Left lobe of liver (tissue), 2 donors: ENCODE results near the gene TLK1. TPM values are rescaled to one million over a fixed set of nuclear protein-coding genes. Genes with fewer than 3 reads are reported as not detected.
"Not testable (repeated sequence)": the region's sequence is repeated elsewhere in the genome, so short reads cannot be mapped to it uniquely, and the experiment has no call there.

Experiments
- ATAC-seq: fragments of 200-7000 bp; cut with Tn5 transposase; one replicate; pipeline ENCODE4 v1.9.1; 2020; ENCODE audit warnings: mild to moderate bottlenecking, moderate library complexity
- DNase-seq: peaks from one replicate; pipeline ENCODE4 v3.0.0-alpha.2; 2020; ENCODE audit warnings: low spot score
- total RNA-seq: library from RNA; stranded (reverse); gene quantifications from one replicate; pipeline ENCODE4 v1.2.1, GENCODE V29; 2021
- donor health status: DM: no; HTN: no; CAD: no; lungs with moderate emphysema.
- donor health status: DM: no; HTN: yes; CAD: no.

TLK1 gene
- total RNA-seq, 1 donor from 2014 or later: 35.7 TPM

GRCh38 chr2:171146633-171147032 is 14.1 kb downstream of the TLK1 start:
- ATAC-seq (no peak), DNase-seq (no peak)

DNA sequence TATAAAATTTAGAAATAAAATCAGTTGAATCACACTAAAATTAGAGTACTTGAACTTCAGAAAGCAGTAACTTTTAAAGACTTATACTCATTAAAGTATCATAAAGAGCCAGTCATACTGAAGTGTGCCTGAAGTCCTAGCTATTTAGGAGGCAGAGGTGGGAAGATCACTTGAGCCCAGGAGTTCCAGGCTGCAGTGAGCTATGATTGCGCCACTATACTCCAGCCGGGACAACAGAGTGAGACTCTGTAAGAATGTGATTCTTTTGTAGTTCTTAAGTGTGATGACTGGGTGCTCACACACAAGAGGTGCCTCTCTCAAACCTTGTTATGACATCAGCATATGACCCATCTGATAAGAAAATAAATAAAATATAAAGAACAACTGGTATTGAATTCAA is 14.6 kb downstream of the TLK1 start:
- ATAC-seq: no peak

DNA sequence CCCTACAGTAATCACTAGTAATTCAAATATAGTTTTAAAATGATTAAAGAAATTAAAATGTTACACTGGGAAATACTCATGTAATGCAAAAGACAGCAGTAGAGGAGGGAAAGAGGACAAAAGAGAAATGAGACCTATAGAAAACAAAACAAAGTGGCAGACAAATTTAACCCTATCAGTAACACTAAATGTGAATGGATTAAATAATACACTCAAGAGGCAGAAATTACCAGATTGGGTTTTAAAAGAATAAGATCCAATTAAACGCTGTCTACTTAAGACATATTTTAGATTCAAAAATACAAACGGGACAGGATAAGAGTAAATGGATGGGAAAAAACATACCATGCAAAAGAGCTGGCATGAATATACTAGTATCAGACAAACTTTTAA is 17.0 kb downstream of the TLK1 start:
- ATAC-seq (no peak), DNase-seq (no peak)

More for the DNA sequence above, 14.6 kb downstream of the TLK1 start:
- no peak for DNase-seq

DNA sequence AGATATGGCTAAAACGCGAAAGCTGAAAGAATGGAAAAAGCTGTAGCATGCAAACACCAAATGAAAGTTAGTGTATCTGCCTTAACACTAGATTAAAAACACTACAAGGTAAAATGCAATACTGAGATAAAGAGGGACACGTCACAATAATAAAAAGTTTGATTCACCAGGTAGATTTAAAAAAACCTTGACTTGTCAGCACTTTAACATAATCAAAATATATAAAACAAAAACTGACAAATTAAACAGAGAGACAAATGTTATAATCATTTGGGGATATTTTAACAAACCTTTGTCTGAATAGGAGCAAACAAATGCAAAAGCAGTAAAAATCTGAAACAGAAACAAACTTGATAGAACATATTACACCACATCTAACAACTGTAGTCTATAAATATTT is 18.3 kb downstream of the TLK1 start:
- ATAC-seq: no peak
- DNase-seq: no peak

DNA sequence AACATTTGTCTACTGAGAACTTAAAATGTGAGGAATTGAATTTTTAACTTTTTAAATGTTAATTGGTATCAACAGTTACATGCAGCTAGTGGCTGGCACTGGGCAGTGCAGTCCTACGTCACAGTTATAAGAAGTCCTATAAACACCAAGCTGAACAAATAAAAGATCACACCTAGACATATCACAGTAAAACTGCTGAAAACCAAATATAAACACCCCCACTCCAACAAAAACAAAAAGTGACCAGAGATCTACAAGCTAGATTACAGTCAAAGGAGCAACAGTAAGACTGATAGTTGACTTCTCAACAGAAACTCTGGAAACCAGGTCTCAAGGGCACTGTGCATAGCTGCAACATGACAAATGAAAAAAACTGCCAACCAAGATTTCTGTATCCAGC is 19.4 kb downstream of the TLK1 start:
- no peak for DNase-seq
- peak; percentile 58 for ATAC-seq

GRCh38 chr2:171139860-171140259 is 20.8 kb downstream of the TLK1 start:
- DNase-seq (no peak), ATAC-seq (no peak)

GRCh38 chr2:171136024-171136423 is 24.7 kb downstream of the TLK1 start:
- ATAC-seq (no peak), DNase-seq (no peak)

GRCh38 chr2:171134624-171135230 is 26.0 kb downstream of the TLK1 start:
- no peak for ATAC-seq

GRCh38 chr2:171132086-171132485 is 28.6 kb downstream of the TLK1 start:
- no peak for ATAC-seq
- no peak for DNase-seq

More at GRCh38 chr2:171134624-171135230, 26.0 kb downstream of the TLK1 start:
- no peak for DNase-seq

GRCh38 chr2:171128461-171128860 is 32.2 kb downstream of the TLK1 start:
- ATAC-seq (no peak), DNase-seq (no peak)

- ATAC-seq (peak; percentile 48), DNase-seq (no peak)
These were observed 36.2 kb downstream of the TLK1 start for GRCh38 chr2:171124541-171124940.

- ATAC-seq: no peak
- no peak for DNase-seq
These were observed 51.1 kb downstream of the TLK1 start for GRCh38 chr2:171109571-171109970.

- no peak for DNase-seq
- no peak for ATAC-seq
These were observed 51.7 kb downstream of the TLK1 start for GRCh38 chr2:171109020-171109419.

DNA sequence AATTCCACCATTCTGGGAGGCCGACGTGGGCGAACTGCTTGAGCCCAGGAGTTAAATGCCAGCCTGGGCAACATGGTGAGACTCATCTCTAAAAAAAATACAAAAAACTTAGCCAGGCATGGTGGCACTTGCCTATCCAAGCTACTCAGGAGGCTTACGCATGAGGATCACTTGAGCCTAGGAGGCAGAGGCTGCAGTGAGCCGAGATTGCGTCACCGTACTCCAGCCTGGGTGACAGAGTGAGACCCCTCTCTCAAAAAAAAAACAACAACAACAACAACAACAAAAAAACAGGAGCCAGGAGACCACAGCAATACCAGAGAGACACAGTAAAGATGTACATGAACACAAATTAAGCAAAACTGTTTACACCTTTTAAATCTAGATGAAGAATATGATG is 52.9 kb downstream of the TLK1 start:
- ATAC-seq (no peak), DNase-seq (no peak)

GRCh38 chr2:171104379-171104778 is 56.3 kb downstream of the TLK1 start:
- no peak for ATAC-seq
- DNase-seq: no peak

- no peak for DNase-seq
- no peak for ATAC-seq
These were observed 57.9 kb downstream of the TLK1 start for GRCh38 chr2:171102802-171103201.

DNA sequence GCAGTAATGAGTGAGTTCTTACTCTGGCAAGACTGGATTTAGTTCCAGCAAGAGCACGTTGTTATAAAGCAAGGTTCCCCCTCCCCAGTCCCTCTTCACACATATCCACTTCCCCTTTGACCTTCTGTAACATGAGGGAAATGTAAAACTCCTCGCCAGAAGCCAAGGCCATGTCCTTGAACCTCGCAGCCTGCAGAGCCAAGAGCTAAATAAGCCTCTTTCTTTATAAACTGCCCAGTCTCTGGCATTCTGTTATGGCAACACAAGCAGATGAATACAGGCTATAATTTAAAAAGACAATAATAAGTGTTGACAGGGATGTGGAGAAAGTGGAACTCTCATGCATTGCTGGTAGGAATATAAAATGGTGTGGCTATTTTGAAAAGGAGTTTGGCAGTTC is 60.3 kb downstream of the TLK1 start:
- DNase-seq (no peak), ATAC-seq (no peak)

GRCh38 chr2:171098607-171099006 is 62.1 kb downstream of the TLK1 start:
- DNase-seq (no peak), ATAC-seq (no peak)

GRCh38 chr2:171095014-171095582 is 65.6 kb downstream of the TLK1 start:
- ATAC-seq: no peak

GRCh38 chr2:171091517-171091916 is 69.2 kb downstream of the TLK1 start:
- ATAC-seq, DNase-seq: not testable (repeated sequence)

More at GRCh38 chr2:171095014-171095582, 65.6 kb downstream of the TLK1 start:
- no peak for DNase-seq

DNA sequence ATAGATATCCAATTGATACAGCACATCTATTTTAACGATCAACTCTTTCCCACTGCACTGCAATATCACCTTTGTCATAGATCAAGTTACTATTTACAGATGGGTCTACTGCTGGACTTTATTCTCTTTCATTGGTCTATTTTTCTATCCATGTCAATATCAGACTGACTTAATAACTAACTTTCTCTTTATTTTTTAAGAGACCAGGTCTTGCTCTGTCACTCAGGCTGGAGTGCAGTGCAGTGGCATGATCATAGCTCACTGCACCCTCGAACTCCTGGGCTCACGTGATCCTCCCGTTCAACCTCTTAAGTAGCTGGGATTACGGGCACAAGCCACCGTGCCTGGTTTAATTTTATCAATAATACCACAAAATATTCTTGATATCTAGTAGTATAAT is 71.2 kb downstream of the TLK1 start:
- DNase-seq (peak; percentile 58), ATAC-seq (peak; percentile 78)

- DNase-seq (no peak), ATAC-seq (no peak)
These were observed 72.4 kb downstream of the TLK1 start for GRCh38 chr2:171088057-171088834.
